Esophagus squamous epithelium (tissue), 5 donors: Measurements from ENCODE around the gene MXD3. TPM values are rescaled to one million over a fixed set of nuclear protein-coding genes. Genes with fewer than 3 reads are reported as not detected.

ENCODE experiments used
- DNase-seq: peaks from one replicate; lab custom pipeline; 2025; lab: John Stamatoyannopoulos, UW
- H3K27ac ChIP-seq, 4 donors: fragments of 200-600 bp; sonication (generic); one replicate each; pipeline ENCODE4 v1.5.1; 2016 to 2019; ENCODE audit warnings: mild to moderate bottlenecking in 1 of 4
- H3K27me3 ChIP-seq, 4 donors: fragments of 200-600 bp; sonication (generic); 1 replicate in 3 of 4; 2 replicates in 1 of 4; pipeline versions ENCODE4 v1.5.1 to v1.6.0; 2017 to 2021; ENCODE audit warnings: antibody characterized with exemption in 1 of 4
- H3K36me3 ChIP-seq, 3 donors: fragments of 200-600 bp; sonication (generic); one replicate each; pipeline ENCODE4 v1.5.1; 2016 to 2019
- H3K4me1 ChIP-seq, 3 donors: fragments of 200-600 bp; sonication (generic); one replicate each; pipeline ENCODE4 v1.5.1; 2017 to 2019
- H3K4me3 ChIP-seq, 4 donors: fragments of 200-600 bp; sonication (generic); 1 replicate in 3 of 4; 2 replicates in 1 of 4; pipeline ENCODE4 v1.5.1; 2016 to 2019; ENCODE audit warnings: mild to moderate bottlenecking in 2 of 4, moderate library complexity in 1 of 4
- H3K9me3 ChIP-seq, 3 donors: fragments of 200-600 bp; sonication (generic); one replicate each; pipeline ENCODE4 v1.5.1; 2016 to 2019
- CTCF ChIP-seq, 6 experiments: fragments of 450-650 bp in 4 of 6; fragments of 200-600 bp in 2 of 6; sonication (generic) in 2 of 6; IDR thresholded peaks; one replicate each; pipeline ENCODE4 v1.5.1; 2016 to 2019; ENCODE audit warnings: antibody characterized with exemption in 6 of 6, mild to moderate bottlenecking in 4 of 6, moderate library complexity in 4 of 6
- POLR2A ChIP-seq, 4 donors: fragments of 450-650 bp; IDR thresholded peaks; one replicate each; pipeline ENCODE4 v1.6.1; 2017; ENCODE audit warnings: antibody characterized with exemption in 4 of 4, mild to moderate bottlenecking in 4 of 4, moderate library complexity in 3 of 4
- WGBS, 2 donors: methylation state at CpG; one replicate each; pipeline ENCODE4 v1.1.5; 2018; 5-methylcytosine and 5-hydroxymethylcytosine counted together
- intact Hi-C: fragments of 100-400 bp; cut with DNase I; formaldehyde crosslinking; loops from one replicate; pipeline ENCODE4 v1.15.0; 2022
- total RNA-seq, 4 donors: library from RNA; depleted of rRNA; stranded (reverse); fragments of >200 nt; gene quantifications; one replicate each; pipeline ENCODE4 v1.1.0, GENCODE V29; 2016
- donor health status: DM: yes; HTN: yes; CAD: no.

Gene MXD3
- total RNA-seq, 4 donors from 2014 or later = 7.4 to 15.3 (median 9.5) TPM

DNA sequence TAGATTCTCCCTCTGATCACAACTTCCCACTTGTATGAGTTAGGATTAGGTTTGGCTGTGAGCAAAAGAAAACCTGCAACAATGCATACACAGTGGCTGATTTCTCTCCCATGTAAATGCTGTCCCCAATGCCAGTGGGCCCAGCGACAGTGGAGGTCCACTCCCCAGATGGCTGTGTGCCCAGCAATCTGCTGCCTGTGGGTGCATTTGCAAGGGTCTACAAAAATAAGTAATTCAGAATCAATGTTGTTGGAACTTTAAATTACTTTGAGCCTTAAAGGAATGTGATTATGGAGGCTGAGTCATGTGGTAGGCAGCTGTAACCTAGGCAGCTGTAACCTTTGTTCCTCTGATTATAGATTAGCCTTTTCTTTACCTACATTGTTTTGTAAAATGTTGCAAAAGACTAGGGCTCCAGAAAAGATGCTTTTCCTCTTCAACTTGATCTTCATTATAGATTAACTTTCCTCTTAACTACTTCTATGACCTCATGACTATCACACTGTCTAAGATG is 14.2 kb upstream of the MXD3 start:
- H3K4me3 ChIP-seq = no peak overlapping the region
- intact Hi-C loops = no loop called here
- H3K36me3 ChIP-seq = peaks cover 4 to 72% (median 12%) of the 10 kb centered on the region in 3 donors
- H3K9me3 ChIP-seq = no peaks in the 10 kb centered on the region
- no peak overlapping the region for H3K27ac ChIP-seq
- no peak for TF ChIP-seq CTCF (IDR thresholded peaks at IDR 0.05)
- TF ChIP-seq POLR2A (IDR thresholded peaks at IDR 0.05) = no peak
- peaks cover 0 to 11% (median 4%) of the 10 kb centered on the region in 3 donors for H3K4me1 ChIP-seq
- DNase-seq = no peak
- WGBS, 2 donors = 71 to 86% methylated on average over 1 of the region's 1 CpG
- H3K27me3 ChIP-seq = no peaks in the 10 kb centered on the region

GRCh38 chr5:177320879-177321278 is 9.2 kb upstream of the MXD3 start:
- H3K36me3 ChIP-seq = peaks cover 0 to 64% (median 4%) of the 10 kb centered on the region in 3 donors
- intact Hi-C loops = no loop called here
- WGBS, 2 donors = 78 to 79% methylated on average over 7 of the region's 7 CpGs
- TF ChIP-seq POLR2A (IDR thresholded peaks at IDR 0.05) (no peak), CTCF (IDR thresholded peaks at IDR 0.05) (no peak)
- no peaks in the 10 kb centered on the region for H3K9me3 ChIP-seq
- H3K4me3 ChIP-seq = no peak overlapping the region
- no peak overlapping the region for H3K27ac ChIP-seq
- DNase-seq = no peak
- peaks cover 0 to 10% (median 0%) of the 10 kb centered on the region in 3 donors for H3K4me1 ChIP-seq
- no peaks in the 10 kb centered on the region for H3K27me3 ChIP-seq

GRCh38 chr5:177319913-177320588 is 8.4 kb upstream of the MXD3 start:
- DNase-seq = no peak
- intact Hi-C loops = loop anchor here (10.0 kb wide), 3 partner anchors 75 to 175 kb away; partner anchors contain the start of gene PDLIM7
- WGBS, 2 donors = 85 to 89% methylated on average over 7 to 8 of the region's 14 CpGs
- Histone ChIP-seq H3K9me3 (no peaks in the 10 kb centered on the region), H3K27ac (no peak overlapping the region), H3K4me1 (peaks cover 0 to 10% (median 0%) of the 10 kb centered on the region in 3 donors), H3K4me3 (no peak overlapping the region), H3K27me3 (no peaks in the 10 kb centered on the region), H3K36me3 (peaks cover 0 to 58% (median 4%) of the 10 kb centered on the region in 3 donors)
- no peak for TF ChIP-seq CTCF (IDR thresholded peaks at IDR 0.05)
- TF ChIP-seq POLR2A (IDR thresholded peaks at IDR 0.05) = no peak

GRCh38 chr5:177317959-177318377 is 6.3 kb upstream of the MXD3 start:
- peaks cover 0 to 45% (median 0%) of the 10 kb centered on the region in 3 donors for H3K36me3 ChIP-seq
- 24 to 27% methylated on average over 7 of the region's 7 CpGs for WGBS, 2 donors
- H3K27ac ChIP-seq = no peak overlapping the region
- no peaks in the 10 kb centered on the region for H3K27me3 ChIP-seq
- intact Hi-C loops = loop anchor here (10.0 kb wide), 3 partner anchors 77 to 177 kb away; partner anchors contain the start of gene PDLIM7
- no peak for DNase-seq
- TF ChIP-seq POLR2A (IDR thresholded peaks at IDR 0.05) (no peak), CTCF (IDR thresholded peaks at IDR 0.05) (peak; percentile 70 to 93 (median 90))
- no peak overlapping the region for H3K4me3 ChIP-seq
- H3K9me3 ChIP-seq = no peaks in the 10 kb centered on the region
- peaks cover under 1 to 12% (median 2%) of the 10 kb centered on the region in 3 donors for H3K4me1 ChIP-seq

DNA sequence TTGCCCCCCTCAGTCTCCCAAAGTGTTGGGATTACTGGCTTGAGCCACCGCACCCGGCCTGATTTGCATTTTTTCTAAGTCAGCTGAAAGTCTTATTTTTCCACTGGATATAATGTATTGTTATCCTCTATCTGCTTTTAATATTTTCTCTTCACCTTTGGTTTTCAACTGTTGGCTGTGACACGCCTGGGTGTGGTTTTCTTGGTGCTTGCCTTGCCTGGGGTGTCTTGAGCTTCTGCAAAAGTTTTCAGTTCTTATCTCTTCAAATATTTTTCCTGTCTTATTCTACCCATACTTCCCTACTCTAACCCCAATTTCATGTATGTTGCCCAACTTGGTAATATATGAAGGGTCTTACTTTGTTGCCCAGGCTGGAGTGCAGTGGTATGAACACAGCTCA is 4.3 kb upstream of the MXD3 start:
- WGBS, 2 donors = 69 to 88% methylated on average over 3 of the region's 3 CpGs
- Histone ChIP-seq H3K36me3 (peaks cover 0 to 36% (median 0%) of the 10 kb centered on the region in 3 donors), H3K27ac (no peak overlapping the region), H3K27me3 (no peaks in the 10 kb centered on the region), H3K4me1 (peaks cover 18 to 32% (median 19%) of the 10 kb centered on the region in 3 donors), H3K4me3 (no peak overlapping the region), H3K9me3 (no peaks in the 10 kb centered on the region)
- intact Hi-C loops = loop anchor here (10.0 kb wide), 3 partner anchors 79 to 179 kb away; partner anchors contain the start of gene PDLIM7
- no peak for TF ChIP-seq CTCF (IDR thresholded peaks at IDR 0.05)
- TF ChIP-seq POLR2A (IDR thresholded peaks at IDR 0.05) = no peak
- DNase-seq = no peak
